GM23248 (cell line): ENCODE results near the gene EOLA1. TPM values are rescaled to one million over a fixed set of nuclear protein-coding genes. Genes with fewer than 3 reads are reported as not detected.
"Not testable (repeated sequence)": the region's sequence is repeated elsewhere in the genome, so short reads cannot be mapped to it uniquely, and the experiment has no call there.

ENCODE experiments used
- DNase-seq: peaks from one replicate; pipeline ENCODE4 v3.0.0-alpha.2; 2015
- H2AFZ ChIP-seq: fragments of 200-600 bp; sonication (generic); 2 replicates; pipeline ENCODE4 v1.6.1; 2016; ENCODE audit warnings: antibody characterized with exemption
- H3F3A ChIP-seq: fragments of 200-600 bp; sonication (generic); 2 replicates; pipeline ENCODE4 v1.6.1; 2016; ENCODE audit warnings: mild to moderate bottlenecking, antibody characterized with exemption, mixed run types; ENCODE audit not compliant: insufficient read depth
- H3K27ac ChIP-seq: fragments of 200-600 bp; sonication (generic); 2 replicates; pipeline ENCODE4 v1.5.1; 2016; ENCODE audit warnings: mild to moderate bottlenecking
- H3K27me3 ChIP-seq: fragments of 200-600 bp; sonication (generic); replicated peaks from 2 replicates; pipeline ENCODE4 v1.6.1; 2016; ENCODE audit warnings: mild to moderate bottlenecking; ENCODE audit not compliant: insufficient read depth
- H3K36me3 ChIP-seq: fragments of 200-600 bp; sonication (generic); 2 replicates; pipeline ENCODE4 v1.6.1; 2016; ENCODE audit warnings: low read depth, mild to moderate bottlenecking
- H3K4me1 ChIP-seq: fragments of 200-600 bp; sonication (generic); 2 replicates; pipeline ENCODE4 v1.6.1; 2016; ENCODE audit warnings: mild to moderate bottlenecking; ENCODE audit not compliant: insufficient read depth
- H3K4me2 ChIP-seq: fragments of 200-600 bp; sonication (generic); one replicate; pipeline ENCODE4 v1.6.1; 2016; ENCODE audit warnings: mild to moderate bottlenecking; ENCODE audit not compliant: unreplicated experiment
- H3K4me3 ChIP-seq: fragments of 200-600 bp; sonication (generic); 2 replicates; pipeline ENCODE4 v1.5.1; 2016; ENCODE audit warnings: mild to moderate bottlenecking
- H3K79me2 ChIP-seq: fragments of 200-600 bp; sonication (generic); 2 replicates; pipeline ENCODE4 v1.6.1; 2016; ENCODE audit warnings: mild to moderate bottlenecking; ENCODE audit not compliant: insufficient read depth
- H3K9ac ChIP-seq: fragments of 200-600 bp; sonication (generic); 2 replicates; pipeline ENCODE4 v1.6.1; 2016; ENCODE audit warnings: mild to moderate bottlenecking
- H3K9me2 ChIP-seq: fragments of 200-600 bp; sonication (generic); 2 replicates; pipeline ENCODE4 v1.6.1; 2016; ENCODE audit warnings: mixed run types, mild to moderate bottlenecking, moderate library complexity; ENCODE audit not compliant: insufficient read depth
- H3K9me3 ChIP-seq: fragments of 200-600 bp; sonication (generic); one replicate; pipeline ENCODE4 v1.6.1; 2017; ENCODE audit warnings: low read depth
- H4K20me1 ChIP-seq: fragments of 200-600 bp; sonication (generic); 2 replicates; pipeline ENCODE4 v1.6.0; 2016; ENCODE audit not compliant: insufficient read depth
- EZH2 ChIP-seq: fragments of 200-600 bp; sonication (generic); IDR thresholded peaks from 2 replicates; pipeline ENCODE4 v1.6.1; 2018; ENCODE audit warnings: antibody characterized with exemption, mild to moderate bottlenecking; ENCODE audit not compliant: insufficient read depth, poor library complexity, severe bottlenecking
- EZH2phosphoT487 ChIP-seq: fragments of 200-600 bp; sonication (generic); IDR thresholded peaks from 2 replicates; pipeline ENCODE4 v1.6.1; 2018; ENCODE audit warnings: antibody characterized with exemption, moderate library complexity, mild to moderate bottlenecking, low read depth; ENCODE audit not compliant: insufficient read depth
- WGBS, 2 experiments: methylation state at CpG; one replicate each; pipeline ENCODE4 v1.1.6; 2015 to 2017; ENCODE audit warnings: low lambda C conversion rate in 2 of 2, low coverage in 1 of 2; ENCODE audit errors: missing lambda C conversion rate in 2 of 2; 5-methylcytosine and 5-hydroxymethylcytosine counted together
- in situ Hi-C: fragments of 300-500 bp; cut with MboI; formaldehyde crosslinking; loops from 2 replicates; pipeline ENCODE4 v1.15.0; 2020
- polyA plus RNA-seq: library from polyadenylated mRNA; unstranded; fragments of >200 nt; fragmentation: Nextera tagmentation; extraction: Ambion mirVana; gene quantifications from 2 replicates; pipeline ENCODE4 v1.2.1, GENCODE V29; 2016
- total RNA-seq: library from RNA; depleted of rRNA; stranded (reverse); fragments of >200 nt; shearing (Covaris generic); gene quantifications from 2 replicates; pipeline ENCODE4 v1.2.3, GENCODE V29; 2014

The EOLA1 gene
- total and polyA plus RNA-seq, 2 experiments from 2014 or later = 10.4 to 12.0 TPM

DNA sequence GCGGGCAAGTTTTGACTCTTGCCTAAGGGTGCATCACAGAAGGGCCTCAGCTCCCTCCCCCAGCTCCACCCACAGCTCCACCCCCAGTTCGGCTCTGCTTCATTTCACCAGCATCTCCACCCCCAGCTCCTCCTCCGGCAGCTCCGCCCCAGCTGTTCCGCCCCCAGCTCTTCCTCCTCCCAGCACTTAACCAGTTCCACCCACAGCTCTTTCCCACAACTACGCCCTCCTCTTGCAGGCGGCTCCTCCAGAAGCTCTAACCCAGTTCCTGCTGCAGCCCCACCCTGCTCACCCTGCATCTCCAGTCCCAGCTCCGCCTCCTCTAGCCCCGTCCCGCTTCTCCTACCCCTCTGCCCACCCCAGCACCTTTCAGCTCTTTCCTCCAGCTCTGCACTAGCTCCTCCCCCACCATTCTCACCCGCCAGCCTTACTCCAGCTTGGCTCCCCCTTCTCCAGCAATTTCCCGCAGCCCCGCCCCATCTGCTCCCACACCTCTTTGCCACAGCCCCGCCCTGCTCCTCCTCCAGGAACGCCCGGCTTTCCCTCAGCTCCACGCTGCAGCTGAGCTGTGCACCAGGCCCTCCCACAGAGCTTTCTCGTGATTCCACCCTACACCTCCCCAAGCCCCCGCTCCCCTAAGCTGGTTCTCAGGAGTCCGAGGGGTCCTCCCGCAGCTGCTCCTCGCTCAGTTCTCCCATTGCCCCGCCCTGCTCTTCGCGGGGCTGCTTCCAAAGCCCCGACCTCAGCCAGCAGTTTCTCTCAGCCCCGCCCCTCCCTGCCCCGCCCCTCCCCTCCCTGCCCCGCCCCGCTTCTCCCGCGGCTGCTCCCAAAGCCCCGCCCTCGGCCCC lies 1.3 kb upstream of the EOLA1 start:
- Histone ChIP-seq H3K79me2 (0 out of 2 replicates have a peak, but pooled peaks cover 8% of the 10 kb centered on the region), H2AFZ (peak overlapping the region; percentile 76; the same call in 1 of the 2 replicates), H3K27me3 (no peaks in the 10 kb centered on the region), H3K4me3 (peak overlapping the region; percentile 74), H4K20me1 (no peaks in the 10 kb centered on the region), H3K4me1 (no peaks in the 10 kb centered on the region), H3K36me3 (no peaks in the 10 kb centered on the region), H3K4me2 (peak overlapping the region; percentile 61), H3K9ac (peak overlapping the region; percentile 77), H3K9me3 (no peaks in the 10 kb centered on the region), H3K27ac (peak overlapping the region; percentile 73), H3F3A (no peaks in the 10 kb centered on the region), H3K9me2 (no peaks in the 10 kb centered on the region)
- WGBS, 2 experiments = 0 to 1% methylated on average over 2 to 32 of the region's 34 CpGs
- in situ Hi-C loops = no loop called here
- no peak for TF ChIP-seq EZH2
- TF ChIP-seq EZH2phosphoT487 = no peak
- peak; percentile 88 for DNase-seq

DNA sequence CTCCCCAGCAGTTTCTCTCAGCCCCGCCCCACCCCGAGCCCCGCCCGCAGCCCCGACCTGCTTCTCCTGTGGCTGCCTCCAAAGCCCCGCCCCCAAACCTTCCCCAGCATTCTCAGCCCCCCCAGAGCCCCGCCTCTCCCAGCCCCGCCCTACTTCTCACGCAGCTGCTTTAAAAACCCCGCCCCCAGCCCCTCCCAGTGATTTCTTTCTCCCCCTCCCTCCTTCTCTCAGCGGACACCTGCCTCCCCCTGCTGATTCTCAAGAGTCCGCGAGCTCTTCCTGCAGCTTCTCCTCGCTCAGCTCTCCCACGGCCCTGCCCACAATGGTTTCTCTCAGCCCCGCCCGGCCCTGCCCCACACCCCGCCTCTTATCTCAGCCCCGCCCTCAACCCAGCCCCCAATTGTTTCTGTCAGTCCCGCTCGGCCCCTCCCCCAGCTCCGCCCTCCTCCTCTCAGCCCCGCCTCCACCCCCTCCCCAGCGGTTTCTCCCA lies 636 bp upstream of the EOLA1 start:
- DNase-seq = peak; percentile 91
- WGBS, 2 experiments = 1% methylated on average over 24 of the region's 24 CpGs; no CpG with 5 or more reads in 1 of the 2 experiments
- in situ Hi-C loops = no loop called here
- Histone ChIP-seq H3K79me2 (0 out of 2 replicates have a peak, but pooled peaks cover 8% of the 10 kb centered on the region), H2AFZ (peak overlapping the region; percentile 89), H3K4me1 (no peaks in the 10 kb centered on the region), H3K27me3 (no peaks in the 10 kb centered on the region), H3K9me2 (no peaks in the 10 kb centered on the region), H3F3A (no peaks in the 10 kb centered on the region), H3K9ac (peak overlapping the region; percentile 92), H3K4me2 (no peak overlapping the region), H3K36me3 (no peaks in the 10 kb centered on the region), H3K9me3 (no peaks in the 10 kb centered on the region), H3K27ac (peak overlapping the region; percentile 99), H3K4me3 (peak overlapping the region; percentile 96), H4K20me1 (no peaks in the 10 kb centered on the region)
- no peak for TF ChIP-seq EZH2phosphoT487
- TF ChIP-seq EZH2 = no peak

DNA sequence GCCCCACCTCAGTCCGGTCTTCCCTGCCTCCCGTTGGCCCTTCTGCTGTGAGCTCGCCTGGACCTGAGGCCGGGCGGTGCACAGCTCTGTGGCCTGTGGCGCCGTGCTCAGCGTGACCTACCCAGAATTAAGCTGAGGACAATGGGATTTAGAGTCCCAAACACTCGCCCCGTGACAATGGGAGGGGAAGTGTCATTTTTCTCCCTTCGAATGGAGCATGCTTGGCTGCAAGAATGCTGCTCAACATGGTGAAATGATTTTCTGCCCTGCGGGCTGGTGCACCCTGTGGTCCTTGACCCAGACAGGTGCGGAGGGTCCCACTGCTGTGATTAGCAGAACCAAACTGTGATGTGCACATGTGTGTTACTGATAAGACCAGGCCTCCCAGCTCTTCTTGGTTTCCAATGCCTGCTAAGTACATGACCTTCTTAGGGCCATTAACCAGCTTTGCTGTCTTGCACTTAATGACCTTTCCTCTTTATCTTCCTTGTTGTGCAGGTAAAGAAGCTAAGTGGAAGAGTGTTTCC lies 772 bp downstream of the EOLA1 start:
- no peaks in the 10 kb centered on the region for H3K36me3 ChIP-seq
- peak overlapping the region; percentile 99 for H3K27ac ChIP-seq
- WGBS, 2 experiments = 1 to 9% methylated on average over 9 to 13 of the region's 13 CpGs
- in situ Hi-C loops = no loop called here
- H3K4me2 ChIP-seq = peak overlapping the region; percentile 80
- 0 out of 2 replicates have a peak, but pooled peaks cover 8% of the 10 kb centered on the region for H3K79me2 ChIP-seq
- no peaks in the 10 kb centered on the region for H3K4me1 ChIP-seq
- H4K20me1 ChIP-seq = no peaks in the 10 kb centered on the region
- H3K4me3 ChIP-seq = peak overlapping the region; percentile 96
- no peak for TF ChIP-seq EZH2phosphoT487
- no peak for TF ChIP-seq EZH2
- H3K27me3 ChIP-seq = no peaks in the 10 kb centered on the region
- no peaks in the 10 kb centered on the region for H3K9me3 ChIP-seq
- peak; percentile 51 for DNase-seq
- peak overlapping the region; percentile 92 for H3K9ac ChIP-seq
- no peaks in the 10 kb centered on the region for H3F3A ChIP-seq
- peak overlapping the region; percentile 89 for H2AFZ ChIP-seq
- H3K9me2 ChIP-seq = no peaks in the 10 kb centered on the region

DNA sequence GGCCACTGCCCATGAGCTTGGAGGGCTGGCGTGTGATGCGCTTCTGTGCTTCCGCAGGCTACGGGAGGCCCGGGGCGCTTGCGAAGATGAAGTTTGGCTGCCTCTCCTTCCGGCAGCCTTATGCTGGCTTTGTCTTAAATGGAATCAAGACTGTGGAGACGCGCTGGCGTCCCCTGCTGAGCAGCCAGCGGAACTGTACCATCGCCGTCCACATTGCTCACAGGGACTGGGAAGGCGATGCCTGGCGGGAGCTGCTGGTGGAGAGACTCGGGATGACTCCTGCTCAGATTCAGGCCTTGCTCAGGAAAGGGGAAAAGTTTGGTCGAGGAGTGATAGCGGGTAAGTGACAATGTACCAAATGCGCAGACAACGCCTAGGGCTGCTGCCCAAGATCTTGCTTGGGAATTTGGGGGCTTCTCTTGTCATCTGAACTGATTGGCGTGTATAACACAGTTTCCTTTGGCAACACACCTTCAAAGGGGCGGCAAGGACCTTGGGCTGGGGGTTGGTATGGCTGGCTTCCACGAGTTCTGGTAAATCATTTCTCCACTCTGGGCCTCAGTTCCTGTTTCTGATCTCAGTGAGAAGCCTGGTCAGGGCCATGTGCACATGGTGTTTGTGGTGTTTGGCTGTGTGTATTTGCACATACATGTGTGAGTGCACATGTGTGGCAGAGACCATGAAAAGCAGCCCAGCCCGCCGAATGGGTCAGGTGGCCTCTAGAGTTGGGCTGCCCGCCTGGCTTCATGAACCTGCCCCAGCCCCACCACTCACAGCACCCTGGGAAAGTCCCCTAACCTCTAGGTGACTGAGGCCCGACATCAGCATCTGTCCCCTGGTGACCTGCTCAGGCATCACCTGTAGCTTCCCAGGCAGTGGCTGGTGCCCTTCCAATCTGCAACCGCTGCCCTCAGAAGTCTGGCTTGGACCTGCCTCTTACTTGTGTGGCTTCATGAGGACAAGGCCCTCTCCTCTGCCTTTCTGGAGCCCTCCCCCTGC lies 5.0 kb downstream of the EOLA1 start:
- H3F3A ChIP-seq, H2AFZ ChIP-seq, H3K9ac ChIP-seq, H3K4me2 ChIP-seq, H3K9me2 ChIP-seq, H3K4me3 ChIP-seq, H3K36me3 ChIP-seq, H3K27me3 ChIP-seq, H3K27ac ChIP-seq, H4K20me1 ChIP-seq, H3K79me2 ChIP-seq, H3K4me1 ChIP-seq, in situ Hi-C loops, H3K9me3 ChIP-seq: not testable (repeated sequence)
- peak; percentile 28 for DNase-seq
- WGBS, 2 experiments = 75 to 82% methylated on average over 10 to 21 of the region's 29 CpGs

DNA sequence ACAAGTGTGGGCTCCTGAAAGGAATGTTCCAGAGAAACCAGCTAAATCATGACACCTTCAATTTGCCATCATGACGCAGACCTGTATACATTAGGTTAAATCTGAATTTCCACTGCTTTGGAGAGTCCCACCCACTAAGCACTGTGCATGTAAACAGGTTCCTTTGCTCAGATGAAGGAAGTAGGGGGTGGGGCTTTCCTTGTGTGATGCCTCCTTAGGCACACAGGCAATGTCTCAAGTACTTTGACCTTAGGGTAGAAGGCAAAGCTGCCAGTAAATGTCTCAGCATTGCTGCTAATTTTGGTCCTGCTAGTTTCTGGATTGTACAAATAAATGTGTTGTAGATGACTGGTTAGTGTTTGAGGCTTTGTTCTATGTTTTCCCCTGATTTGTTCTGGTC lies 6.2 kb downstream of the EOLA1 start:
- 91 to 100% methylated on average over 1 of the region's 1 CpG for WGBS, 2 experiments
- H3K9me2 ChIP-seq, H3K4me3 ChIP-seq, H3K27me3 ChIP-seq, H2AFZ ChIP-seq, in situ Hi-C loops, H4K20me1 ChIP-seq, H3K4me1 ChIP-seq, H3K9me3 ChIP-seq, H3K9ac ChIP-seq, H3K27ac ChIP-seq, DNase-seq, H3K36me3 ChIP-seq, H3F3A ChIP-seq, H3K4me2 ChIP-seq, H3K79me2 ChIP-seq: not testable (repeated sequence)

DNA sequence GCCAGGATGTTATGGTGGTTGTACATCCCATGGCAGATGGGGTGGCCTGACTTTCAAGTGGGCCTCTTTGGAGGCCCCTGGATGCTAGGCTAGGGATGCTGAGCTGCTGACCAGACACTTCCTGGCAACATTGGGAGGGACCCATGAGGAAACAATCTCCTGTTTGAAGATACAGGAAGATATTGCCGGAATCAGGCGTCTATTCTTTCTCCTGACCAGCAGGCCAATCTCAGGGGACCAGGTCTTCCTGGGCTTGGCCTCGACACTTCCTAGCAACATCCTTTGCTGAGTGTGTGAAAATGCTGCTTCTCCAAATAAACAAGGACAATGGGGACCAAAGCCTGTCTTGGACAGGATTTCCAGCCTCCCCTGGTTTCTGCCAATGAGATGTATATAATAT lies 7.0 kb downstream of the EOLA1 start:
- no CpG with 5 or more reads among the region's 3 CpGs for WGBS, 2 experiments
- DNase-seq, H3K9ac ChIP-seq, H3F3A ChIP-seq, H3K9me2 ChIP-seq, in situ Hi-C loops, H3K4me2 ChIP-seq, H4K20me1 ChIP-seq, H2AFZ ChIP-seq, H3K79me2 ChIP-seq, H3K27me3 ChIP-seq, H3K36me3 ChIP-seq, H3K9me3 ChIP-seq, H3K4me1 ChIP-seq, H3K27ac ChIP-seq, H3K4me3 ChIP-seq: not testable (repeated sequence)
